Measurements from ENCODE around the gene FGF12.

GRCh38 chr3:192090586-192090985 lies 636.8 kb downstream of the FGF12 start:
- no peak for TF ChIP-seq CTCF (IDR thresholded peaks at IDR 0.05 in 4 of 5, conservative IDR thresholded peaks at IDR 0.05 in 1 of 5)
- no peak for TF ChIP-seq POLR2A (IDR thresholded peaks at IDR 0.05)
